Femur (tissue), 1 donor: Measurements from ENCODE around the gene RADIL.
A peak's percentile ranks its signal among the peaks of the same experiment; 100 is the strongest.
"Not testable (repeated sequence)": the region's sequence is repeated elsewhere in the genome, so short reads cannot be mapped to it uniquely, and the experiment has no call there.

ENCODE experiments used
- DNase-seq: peaks from one replicate; pipeline ENCODE4 v3.0.0-alpha.2; 2017

RADIL gene, protein sequence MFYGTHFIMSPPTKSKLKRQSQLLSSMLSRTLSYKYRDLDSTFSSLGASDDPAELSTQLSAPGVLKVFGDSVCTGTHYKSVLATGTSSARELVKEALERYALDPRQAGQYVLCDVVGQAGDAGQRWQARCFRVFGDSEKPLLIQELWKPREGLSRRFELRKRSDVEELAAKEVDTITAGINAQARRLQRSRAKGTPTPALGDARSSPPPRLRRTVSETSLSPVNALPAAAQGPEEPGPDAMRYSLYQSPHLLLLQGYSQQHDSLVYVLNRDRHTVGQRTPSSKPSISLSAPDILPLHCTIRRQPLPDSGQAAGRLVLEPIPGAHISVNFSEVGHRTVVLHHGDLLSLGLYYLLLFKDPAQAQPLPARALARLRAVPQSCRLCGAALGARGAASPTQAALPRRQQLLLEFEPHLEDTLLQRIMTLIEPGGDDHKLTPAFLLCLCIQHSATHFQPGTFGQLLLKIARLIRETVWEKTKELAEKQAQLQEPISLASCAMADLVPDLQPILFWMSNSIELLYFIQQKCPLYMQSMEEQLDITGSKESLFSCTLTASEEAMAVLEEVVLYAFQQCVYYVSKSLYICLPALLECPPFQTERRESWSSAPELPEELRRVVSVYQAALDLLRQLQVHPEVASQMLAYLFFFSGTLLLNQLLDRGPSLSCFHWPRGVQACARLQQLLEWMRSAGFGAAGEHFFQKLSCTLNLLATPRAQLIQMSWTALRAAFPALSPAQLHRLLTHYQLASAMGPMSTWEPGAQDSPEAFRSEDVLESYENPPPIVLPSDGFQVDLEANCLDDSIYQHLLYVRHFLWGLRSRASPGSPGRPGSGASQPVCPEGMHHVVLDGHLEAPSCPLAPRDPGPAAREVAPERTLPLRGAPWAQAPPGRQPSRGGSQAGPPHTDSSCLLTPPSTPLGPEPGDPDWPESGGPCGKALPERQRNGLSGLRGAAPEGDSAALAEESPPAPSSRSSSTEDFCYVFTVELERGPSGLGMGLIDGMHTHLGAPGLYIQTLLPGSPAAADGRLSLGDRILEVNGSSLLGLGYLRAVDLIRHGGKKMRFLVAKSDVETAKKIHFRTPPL

DNA sequence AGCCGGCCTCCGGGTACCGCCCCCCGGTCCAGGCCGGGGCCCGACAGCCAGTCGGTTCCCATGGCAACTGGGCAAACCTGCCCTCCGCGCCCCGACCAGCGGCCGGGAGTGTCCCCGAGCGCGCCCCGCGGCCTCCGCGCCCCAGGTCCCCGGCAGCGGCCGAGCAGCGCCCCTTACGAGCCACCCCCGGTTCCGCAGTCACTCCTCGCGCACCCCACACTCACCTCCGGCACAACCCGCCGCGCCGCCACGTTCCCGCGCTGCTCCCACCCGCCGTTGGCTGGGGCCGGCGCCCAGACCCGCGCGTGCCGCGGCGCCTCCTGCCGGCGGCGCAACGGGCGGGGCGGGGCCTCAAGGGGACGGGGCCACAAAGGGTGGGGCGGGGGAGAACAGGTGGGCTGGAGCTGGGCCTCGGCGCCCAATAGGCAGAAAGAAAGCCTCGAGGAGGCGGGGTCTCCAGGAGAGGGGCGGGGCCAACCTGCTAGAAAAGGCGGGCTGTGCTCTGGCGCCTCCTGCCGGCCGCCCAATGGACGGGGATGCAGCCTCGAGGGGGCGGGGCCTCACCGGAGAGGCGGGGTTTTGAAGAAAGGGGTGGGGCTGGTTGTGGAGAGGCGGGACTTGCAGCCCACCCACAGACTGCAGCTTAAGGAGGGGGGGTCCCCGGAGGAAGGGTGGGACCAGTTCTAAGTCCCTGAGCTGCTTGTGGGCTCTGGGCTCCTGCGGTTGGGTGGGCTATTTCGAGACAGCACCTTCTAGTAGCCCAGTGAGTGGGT lies at the start of gene RADIL:
Gene RADIL (minus strand): TSS at position 345 of the 773 bp plus-strand sequence. CDS start 5,577 bp downstream, outside the sequence.
- peak; percentile 94 for DNase-seq

DNA sequence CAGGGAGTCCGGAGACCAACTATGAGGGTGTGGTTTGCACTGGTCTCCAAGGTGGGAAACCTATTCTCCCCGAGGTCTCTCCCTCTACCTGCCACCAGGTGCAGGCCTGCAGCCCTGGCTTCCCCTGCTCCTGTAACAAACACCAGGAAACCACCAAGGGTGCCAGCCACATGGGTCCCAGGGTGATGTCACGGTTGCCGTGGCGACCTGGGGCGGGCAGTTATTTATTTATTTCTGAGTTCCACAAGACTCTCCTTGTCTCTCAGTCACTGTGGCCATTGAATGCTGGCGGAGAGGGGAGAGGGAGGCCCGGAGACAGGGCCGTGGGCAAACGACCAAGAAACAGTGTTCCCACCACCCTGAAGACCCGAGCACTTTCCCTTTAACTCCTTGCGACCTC lies 48.4 kb upstream of the RADIL start:
- peak; percentile 78 for DNase-seq

DNA sequence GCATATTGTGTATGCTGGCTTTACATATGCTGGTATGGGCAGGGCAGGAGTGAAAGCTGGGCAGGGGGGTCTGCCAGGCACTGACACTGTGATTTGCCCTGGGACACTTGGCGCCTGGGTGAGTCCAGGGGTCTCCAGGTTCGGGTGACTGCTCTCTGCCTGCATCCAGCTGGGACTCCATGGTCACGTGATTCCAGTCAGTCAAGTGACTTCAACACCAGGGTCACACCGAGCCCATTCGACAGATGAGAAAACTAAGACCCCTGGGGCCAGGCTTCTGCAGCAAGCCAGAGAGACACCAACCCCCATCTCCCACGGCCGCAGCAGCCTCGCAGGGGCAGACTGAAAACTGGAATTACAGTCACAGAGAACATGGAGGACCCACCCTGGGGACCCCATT lies 45.5 kb upstream of the RADIL start:
- DNase-seq: no peak

DNA sequence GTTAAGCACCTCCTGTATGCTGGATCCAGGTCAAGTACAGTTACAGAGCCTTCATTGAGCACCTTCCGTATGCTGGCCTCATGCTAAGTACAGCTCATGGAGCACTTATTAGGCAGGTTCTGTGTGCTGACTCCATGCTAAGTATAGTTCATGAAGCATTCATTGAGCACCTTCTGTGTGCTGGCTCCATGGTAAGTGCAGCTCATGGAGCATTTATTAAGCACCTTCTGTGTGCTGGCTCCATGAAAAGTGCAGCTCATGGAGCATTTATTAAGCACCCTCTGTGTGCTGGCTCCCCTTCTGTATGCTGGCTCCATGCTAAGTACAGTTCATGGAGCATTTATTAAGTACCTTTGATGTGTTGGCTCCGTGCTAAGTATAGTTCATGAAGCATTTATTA lies 44.9 kb upstream of the RADIL start:
- DNase-seq: no peak

DNA sequence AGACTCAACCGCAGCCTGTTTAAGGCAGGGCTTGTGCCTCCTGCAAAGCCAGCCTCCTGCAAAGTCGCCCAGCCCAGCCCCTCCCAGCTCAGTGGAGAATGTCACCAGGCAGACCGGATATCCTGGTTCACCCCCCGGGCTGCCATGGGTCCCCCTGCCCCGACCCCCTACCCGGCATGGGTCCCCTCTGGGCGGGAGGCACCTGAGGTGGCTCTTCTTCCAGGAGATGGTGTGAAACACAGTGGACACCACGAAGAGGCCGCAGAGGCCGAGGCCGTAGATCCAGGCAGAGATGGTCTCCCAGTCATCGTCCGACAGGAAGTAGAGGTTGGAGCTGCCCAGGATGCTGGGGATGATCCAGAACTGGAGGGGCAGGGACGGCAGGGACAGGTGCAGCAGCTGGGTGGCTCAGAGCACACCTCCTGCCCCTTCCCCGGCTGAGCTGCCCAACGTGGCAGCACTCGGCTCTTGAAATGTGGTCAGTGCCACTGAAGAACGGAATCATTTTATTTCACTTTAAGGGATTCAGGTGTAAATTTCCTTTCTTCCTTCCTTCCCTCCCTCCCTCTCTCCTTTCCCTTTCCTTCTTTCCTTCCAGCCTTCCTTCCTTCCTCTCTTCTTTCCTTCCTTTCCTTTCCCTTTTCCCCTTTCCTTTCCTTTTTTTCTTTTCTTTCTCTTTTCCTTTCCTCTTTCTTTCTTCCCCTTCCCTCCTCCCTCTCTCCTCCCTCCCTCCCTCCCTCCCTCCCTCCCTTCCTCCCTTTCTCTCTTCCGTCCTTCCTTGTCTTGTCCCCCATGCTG lies 36.7 kb upstream of the RADIL start:
- no peak for DNase-seq

DNA sequence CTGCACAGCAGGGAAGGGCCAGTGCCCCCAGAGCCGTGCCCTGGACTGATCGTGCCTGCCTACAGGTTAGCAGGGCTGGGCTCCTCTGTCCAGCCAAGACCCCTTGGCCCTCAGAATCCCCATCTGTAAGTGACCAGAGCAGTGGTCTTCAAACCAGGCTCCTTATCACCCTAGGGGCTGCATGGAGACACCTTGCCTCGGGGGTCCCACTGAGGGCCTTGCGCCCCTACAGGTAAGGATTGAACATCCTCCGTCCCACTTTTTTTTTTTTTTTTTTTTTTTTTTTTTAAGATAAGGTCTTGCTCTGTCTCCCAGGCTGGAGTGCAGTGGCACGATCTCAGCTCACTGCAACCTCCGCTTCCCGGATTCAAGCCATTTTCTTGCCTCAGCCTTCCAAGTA lies 32.6 kb upstream of the RADIL start:
- no peak for DNase-seq

DNA sequence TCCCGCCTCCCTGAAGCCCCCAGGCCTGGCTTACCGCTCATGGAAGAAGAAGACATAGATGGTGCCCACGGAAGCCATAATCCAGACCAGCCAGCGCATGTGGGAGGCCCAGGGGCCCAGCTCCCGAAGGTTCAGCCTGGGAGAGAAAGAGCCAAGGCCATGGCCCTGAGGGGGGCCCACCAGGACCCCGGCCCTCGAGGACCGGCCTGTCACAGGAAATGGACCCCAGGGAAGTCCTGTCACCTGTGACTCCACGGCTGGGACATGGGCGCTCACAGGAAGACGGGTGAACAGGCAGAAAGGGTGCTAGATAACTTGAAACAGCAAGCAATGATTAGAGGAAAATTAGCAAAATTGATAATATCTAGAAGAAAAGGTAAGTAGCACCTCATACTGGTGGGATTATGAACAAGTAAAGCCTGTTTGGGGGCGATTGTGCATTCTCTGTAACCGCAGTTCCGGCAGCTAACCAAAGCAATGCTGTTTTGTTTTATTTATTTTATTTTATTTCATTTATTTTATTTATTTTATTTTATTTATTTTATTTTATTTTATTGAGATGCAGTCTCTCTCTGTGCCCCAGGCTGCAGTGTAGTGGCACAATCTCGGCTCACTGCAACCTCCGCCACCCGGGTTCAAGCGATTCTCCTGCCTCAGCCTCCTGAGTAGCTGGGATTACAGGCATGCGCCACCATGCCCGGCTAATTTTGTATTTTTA lies 27.8 kb upstream of the RADIL start:
- no peak for DNase-seq

DNA sequence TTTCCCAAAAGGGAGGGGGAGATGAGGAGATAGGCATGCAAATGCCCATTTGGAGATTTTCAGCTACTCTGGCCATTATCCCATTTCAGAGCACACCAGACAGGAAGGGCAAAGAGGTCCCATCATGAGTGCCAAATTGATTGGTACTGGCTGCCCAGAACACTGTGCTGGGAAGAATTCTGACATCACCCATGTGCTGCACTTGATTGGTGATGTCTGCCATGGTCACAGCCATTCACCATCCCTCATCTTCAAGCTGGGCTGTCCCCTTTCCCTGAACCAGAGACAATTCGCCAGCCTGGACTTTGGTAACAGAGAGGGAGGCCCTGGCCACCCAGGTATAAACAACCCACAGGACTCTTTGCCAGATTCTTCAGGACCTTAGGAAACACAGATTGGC lies 23.2 kb upstream of the RADIL start:
- no peak for DNase-seq

DNA sequence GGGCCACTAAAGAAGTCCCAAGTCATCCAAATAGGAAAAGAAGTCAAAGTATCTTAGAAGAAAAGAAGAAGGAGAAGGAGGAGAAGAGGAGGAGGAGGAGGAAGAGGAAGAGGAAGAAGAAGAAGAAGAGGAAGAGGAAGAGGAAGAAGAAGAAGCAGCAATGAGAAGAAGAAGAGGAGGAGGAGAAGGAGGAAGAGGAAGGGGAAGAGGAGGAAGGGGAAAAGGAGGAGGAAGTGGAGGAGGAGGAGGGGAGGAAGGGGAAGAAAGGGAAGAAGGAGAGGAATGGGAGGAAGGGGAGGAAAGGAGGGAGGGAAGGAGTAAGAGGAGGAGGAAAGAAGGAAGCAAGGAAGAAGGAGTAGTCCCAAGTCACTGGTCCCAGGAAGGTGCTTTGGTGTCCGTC lies 21.7 kb upstream of the RADIL start:
- DNase-seq: no peak

DNA sequence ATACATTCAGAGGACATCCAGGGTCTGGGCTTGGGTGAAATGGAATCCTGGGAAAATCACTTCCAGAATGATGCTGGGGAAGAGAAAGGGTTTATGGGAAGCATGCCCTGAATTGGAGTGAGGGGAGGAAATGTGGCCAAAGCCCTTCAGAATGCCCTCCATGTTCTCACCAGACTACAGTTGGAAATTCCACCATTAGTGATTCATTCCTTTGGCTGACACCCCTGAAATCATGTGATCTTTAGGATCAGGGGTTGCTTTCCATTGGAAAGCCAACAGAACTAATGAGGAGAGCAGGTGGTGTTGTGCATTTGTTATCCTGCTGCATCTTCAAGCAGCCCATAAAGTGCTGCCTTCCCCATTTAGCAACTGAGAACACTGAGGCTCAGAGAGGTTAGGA lies 20.8 kb upstream of the RADIL start:
- no peak for DNase-seq

DNA sequence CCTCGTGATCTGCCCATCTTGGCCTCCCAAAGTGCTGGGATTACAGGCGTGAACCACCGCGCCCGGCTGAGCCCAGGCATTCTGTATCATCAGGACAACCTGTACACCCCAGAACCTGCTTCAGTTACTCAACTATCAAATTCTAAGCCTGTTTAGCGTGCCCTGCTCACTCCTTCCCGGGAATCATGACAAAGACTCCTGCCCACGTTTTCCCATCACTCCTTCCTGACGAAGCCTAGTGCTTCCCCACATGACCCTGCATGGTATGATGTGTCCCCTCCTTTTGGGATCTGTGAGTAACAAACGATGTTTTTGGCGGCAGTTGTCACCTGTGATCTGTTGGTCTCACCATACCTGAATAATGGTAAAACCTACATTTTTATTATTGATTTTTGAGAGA lies 12.2 kb upstream of the RADIL start:
- no peak for DNase-seq

DNA sequence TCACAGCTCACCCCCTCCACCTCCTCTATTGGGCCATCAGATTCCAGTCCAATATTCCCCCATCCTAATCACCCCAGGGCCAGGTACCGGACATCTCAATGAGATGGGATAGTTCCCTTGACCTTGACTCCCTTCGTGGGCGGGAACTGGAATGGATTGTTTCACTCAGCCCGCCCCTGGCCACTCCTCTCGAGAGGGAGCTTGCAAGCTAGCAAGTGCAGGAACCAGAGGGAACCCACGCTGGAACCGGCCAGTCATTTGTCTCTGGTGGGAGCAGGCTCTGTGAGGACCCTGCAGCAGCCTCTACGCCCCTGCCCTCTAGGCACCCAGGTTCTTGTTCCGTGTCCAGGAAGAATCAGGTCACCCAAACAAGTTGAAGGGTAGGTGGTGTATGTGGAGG lies 11.0 kb upstream of the RADIL start:
- no peak for DNase-seq

DNA sequence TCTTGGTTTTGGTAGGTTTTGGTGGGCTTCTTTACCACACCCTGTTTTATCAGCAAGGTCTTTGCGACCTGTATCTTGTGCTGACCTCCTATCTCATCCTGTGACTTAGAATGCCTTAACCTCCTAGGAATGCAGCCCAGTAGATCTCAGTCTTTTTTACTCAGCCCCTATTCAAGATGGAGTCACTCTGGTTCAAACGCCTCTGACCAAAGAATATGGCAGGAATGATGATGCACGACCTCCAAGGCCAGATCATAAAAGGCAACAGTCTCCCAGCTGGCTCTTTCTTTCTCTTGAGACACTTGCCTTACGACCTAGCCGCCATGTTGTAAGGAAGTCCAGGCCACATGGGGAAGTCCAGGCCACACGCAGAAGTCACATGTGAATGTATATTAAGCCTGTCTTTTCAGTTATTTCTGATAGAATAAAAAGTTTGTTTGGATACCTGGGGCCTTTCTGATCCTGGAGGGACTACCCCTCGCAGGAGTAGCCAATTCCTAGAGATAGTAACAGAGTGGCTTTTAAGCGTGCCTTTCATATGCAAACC lies 10.5 kb upstream of the RADIL start:
- DNase-seq: no peak

DNA sequence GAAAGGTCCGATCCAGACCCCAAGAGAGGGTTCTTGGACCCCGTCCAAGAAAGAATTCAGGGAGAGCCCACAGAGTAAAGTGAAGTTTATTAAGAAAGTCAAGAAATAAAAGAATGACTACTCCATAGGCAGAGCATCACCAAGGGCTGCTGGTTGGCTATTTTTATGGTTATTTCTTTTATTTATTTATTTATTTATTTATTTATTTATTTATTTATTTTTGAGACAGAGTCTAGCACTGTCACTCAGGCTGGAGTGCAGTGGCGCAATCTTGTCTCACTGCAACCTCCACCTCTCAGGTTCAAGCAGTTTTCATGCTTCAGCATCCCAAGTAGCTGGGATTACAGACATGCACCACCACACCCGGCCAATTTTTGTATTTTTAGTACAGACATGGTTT lies 9.7 kb upstream of the RADIL start:
- DNase-seq: not testable (repeated sequence)

DNA sequence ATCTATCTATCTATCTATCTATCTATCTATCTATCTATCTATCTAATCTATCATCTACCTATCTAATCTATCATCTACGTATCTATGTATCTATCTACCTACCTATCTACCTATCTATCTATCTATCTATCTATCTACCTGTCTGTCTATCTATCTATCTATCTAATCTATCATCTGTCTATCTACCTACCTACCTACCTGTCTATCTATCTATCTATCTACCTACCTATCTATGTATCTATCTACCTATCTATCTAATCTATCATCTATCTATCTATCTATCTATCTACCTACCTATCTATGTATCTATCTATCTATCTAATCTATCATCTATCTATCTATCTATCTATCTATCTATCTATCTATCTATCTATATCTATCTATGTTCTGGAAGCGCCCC lies 8.0 kb upstream of the RADIL start:
- DNase-seq: not testable (repeated sequence)

DNA sequence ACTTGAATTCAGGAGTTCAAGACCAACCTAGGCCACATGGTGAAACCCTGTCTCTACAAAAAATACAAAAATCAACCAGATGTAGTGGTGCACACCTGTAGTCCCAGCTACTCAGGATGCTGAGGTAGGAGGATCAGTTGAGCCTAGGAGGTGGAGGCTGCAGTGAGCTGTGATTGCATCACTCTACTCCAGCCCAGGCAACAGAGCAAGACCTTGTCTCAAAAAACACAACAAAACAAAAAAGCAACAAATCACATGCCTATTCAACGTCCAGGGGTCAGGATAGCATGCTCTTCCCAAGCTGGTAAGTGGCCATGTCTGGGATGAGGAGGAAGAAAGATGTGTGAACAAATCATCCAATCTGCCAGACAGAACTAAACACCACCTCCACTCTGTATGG lies 6.2 kb upstream of the RADIL start:
- no peak for DNase-seq

DNA sequence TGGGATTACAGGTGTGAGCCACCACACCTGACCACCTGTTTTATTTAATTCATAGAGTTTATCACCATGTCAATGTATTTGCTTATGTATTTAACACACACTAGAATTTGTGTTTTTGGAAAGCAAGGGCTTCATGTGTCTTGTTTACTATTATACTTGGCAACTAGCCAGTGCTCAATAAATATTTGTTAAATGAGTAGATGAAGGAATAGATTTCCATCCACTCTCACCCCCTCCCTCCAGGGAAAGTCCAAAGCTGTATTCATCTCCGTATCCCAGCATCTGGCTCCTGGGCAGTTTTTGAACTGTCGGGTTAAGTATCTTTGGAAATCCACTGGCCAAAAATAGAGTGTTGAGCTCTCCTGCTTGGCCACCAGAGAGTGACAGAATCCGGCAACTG lies 4.6 kb upstream of the RADIL start:
- DNase-seq: no peak

DNA sequence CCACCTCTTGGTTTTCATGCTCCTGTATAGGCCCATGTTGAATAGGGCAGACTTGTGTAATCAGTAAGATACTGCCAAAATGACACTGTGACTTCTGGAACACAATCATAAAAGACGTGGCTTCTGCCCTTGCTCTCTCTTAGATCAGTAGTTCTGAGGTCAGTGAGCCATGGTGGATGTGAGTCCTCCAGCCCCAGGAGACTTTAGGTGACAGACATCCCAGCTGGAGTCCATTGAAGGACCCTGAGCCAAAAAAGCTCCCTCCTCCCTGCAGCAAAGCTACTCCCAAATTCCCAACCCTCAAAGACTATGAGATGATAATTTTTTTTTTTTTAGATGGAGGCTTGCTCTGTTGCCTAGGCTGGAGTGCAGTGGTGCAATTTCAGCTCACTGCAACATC lies 3.2 kb upstream of the RADIL start:
- no peak for DNase-seq

DNA sequence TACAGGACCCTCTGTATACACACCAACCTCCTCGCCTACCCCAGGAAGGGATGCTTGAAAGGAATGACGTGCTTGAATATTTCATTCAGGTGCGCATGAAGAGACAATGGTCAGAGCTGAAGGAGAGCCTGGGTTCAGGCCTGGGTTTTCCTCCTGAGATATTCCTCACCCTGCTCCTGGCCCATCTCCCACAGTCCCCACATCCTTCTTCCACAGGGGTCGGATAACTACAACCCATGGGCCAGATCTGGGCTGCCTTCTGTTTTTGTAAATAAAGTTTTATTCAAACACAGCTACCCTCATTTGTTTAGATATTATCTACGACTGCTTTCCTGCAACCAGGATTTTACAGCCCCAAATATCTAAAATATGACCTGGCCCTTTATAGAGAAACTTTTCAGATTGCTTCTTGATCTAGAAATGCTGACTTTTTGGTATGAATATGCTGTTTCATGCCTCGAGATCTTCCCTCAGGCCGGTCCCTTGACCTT lies 1.8 kb upstream of the RADIL start:
- no peak for DNase-seq

DNA sequence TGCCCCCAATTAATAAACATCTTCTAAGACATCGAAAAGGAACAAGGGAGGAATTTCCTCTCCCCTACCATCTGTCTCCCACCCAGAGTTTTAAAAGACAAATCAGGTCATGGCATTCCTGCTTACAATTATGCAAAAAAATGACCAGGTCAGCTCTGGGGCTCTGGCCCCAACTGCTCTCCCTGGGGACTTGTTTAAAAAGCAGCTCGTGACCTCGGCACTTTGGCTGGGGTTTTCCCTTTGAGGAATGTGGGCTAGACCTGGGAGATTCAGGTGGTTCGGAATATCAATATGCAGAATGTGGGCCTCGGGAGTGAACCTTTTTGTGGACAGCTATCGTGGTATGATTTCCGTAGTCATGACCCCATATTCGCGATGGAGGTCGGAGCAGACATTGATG lies 648 bp upstream of the RADIL start:
- no peak for DNase-seq

DNA sequence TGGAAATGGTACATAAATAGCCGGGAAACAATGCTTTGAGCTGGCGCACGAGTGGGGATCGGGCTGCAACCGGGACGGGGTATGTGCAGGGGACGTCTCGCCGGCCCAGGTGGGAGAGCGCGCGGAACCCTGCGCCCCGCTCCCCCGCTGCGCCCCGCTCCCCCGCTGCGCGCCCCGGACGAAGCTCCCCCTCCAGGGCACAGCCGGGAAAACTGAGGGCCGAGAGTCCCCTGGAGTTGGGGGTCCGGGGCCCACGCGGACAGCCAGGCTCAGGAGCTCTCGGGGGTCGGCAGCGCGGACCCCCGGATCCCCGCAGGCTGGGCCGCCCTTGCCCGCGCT lies 514 bp downstream of the RADIL start:
- no peak for DNase-seq
